Mesendoderm (in vitro differentiated cells): ENCODE data around the gene CP.
A peak's percentile ranks its signal among the peaks of the same experiment; 100 is the strongest.

Experiments used
- DNase-seq: peaks from one replicate; pipeline ENCODE4 v3.0.0; 2013
- H2AK5ac ChIP-seq: 2 replicates; pipeline ENCODE4 v1.6.1; 2013; ENCODE audit warnings: low read length, inconsistent platforms
- H2BK120ac ChIP-seq: 2 replicates; pipeline ENCODE4 v1.6.1; 2013; ENCODE audit warnings: low read depth, mild to moderate bottlenecking, low read length, moderate library complexity, mixed read lengths
- H2BK15ac ChIP-seq: replicated peaks from 2 replicates; pipeline ENCODE4 v1.6.1; 2013; ENCODE audit warnings: low read depth, mild to moderate bottlenecking, moderate library complexity
- H2BK5ac ChIP-seq: 2 replicates; pipeline ENCODE4 v1.6.1; 2013; ENCODE audit warnings: low read length, inconsistent platforms
- H3K18ac ChIP-seq: 2 replicates; pipeline ENCODE4 v1.6.1; 2013; ENCODE audit warnings: mild to moderate bottlenecking, low read length, mixed read lengths
- H3K23ac ChIP-seq: one replicate; pipeline ENCODE4 v1.6.1; 2013; ENCODE audit warnings: low read length
- H3K27ac ChIP-seq: 2 replicates; pipeline ENCODE4 v1.5.1; 2013; ENCODE audit warnings: low read depth, mild to moderate bottlenecking, inconsistent platforms, low read length, moderate library complexity
- H3K27me3 ChIP-seq: 2 replicates; pipeline ENCODE4 v1.6.1; 2013; ENCODE audit warnings: low read length, control low read depth, mild to moderate bottlenecking, inconsistent platforms; ENCODE audit not compliant: insufficient read depth, poor library complexity
- H3K36me3 ChIP-seq: 2 replicates; pipeline ENCODE4 v1.6.1; 2013; ENCODE audit warnings: low read length, inconsistent platforms; ENCODE audit not compliant: control insufficient read depth, insufficient read depth
- H3K4ac ChIP-seq: one replicate; pipeline ENCODE4 v1.6.1; 2013; ENCODE audit warnings: low read depth, mild to moderate bottlenecking, low read length, moderate library complexity
- H3K4me1 ChIP-seq: 2 replicates; pipeline ENCODE4 v1.6.1; 2013; ENCODE audit warnings: low read depth, low read length, inconsistent platforms; ENCODE audit not compliant: control insufficient read depth
- H3K4me2 ChIP-seq: 2 replicates; pipeline ENCODE4 v1.6.1; 2013; ENCODE audit warnings: low read length
- H3K4me3 ChIP-seq: 2 replicates; pipeline ENCODE4 v1.5.1; 2013; ENCODE audit warnings: mild to moderate bottlenecking, low read length
- H3K56ac ChIP-seq: one replicate; pipeline ENCODE4 v1.6.1; 2013; ENCODE audit warnings: low read length
- H3K79me1 ChIP-seq: 2 replicates; pipeline ENCODE4 v1.6.1; 2013; ENCODE audit warnings: low read length, inconsistent platforms
- H3K79me2 ChIP-seq: 2 replicates; pipeline ENCODE4 v1.6.1; 2013; ENCODE audit warnings: mild to moderate bottlenecking, low read length; ENCODE audit not compliant: control insufficient read depth, insufficient read depth
- H3K9ac ChIP-seq: 2 replicates; pipeline ENCODE4 v1.6.1; 2013; ENCODE audit warnings: low read length, inconsistent platforms
- H4K5ac ChIP-seq: one replicate; pipeline ENCODE4 v1.6.1; 2013; ENCODE audit warnings: low read length
- H4K8ac ChIP-seq: one replicate; pipeline ENCODE4 v1.6.1; 2013; ENCODE audit warnings: low read depth, mild to moderate bottlenecking, control low read depth, low read length, moderate library complexity
- WGBS: extraction: QIAGEN DNeasy Blood & Tissue Kit; methylation state at CpG from one replicate; pipeline ENCODE4 v1.1.7; 2013; ENCODE audit warnings: low lambda C conversion rate, missing lambda C conversion rate; ENCODE audit not compliant: insufficient coverage; ENCODE audit errors: extremely low coverage; 5-methylcytosine and 5-hydroxymethylcytosine counted together

CP gene

GRCh38 chr3:149163066-149163465 lies 58.6 kb downstream of the CP start:
- no peak overlapping the region for H3K4ac ChIP-seq
- no peak overlapping the region for H4K5ac ChIP-seq
- H3K9ac ChIP-seq = no peak overlapping the region
- no peak overlapping the region for H3K4me3 ChIP-seq
- H2AK5ac ChIP-seq = no peak overlapping the region
- no peaks in the 10 kb centered on the region for H3K79me2 ChIP-seq
- H3K4me1 ChIP-seq = no peaks in the 10 kb centered on the region
- no peak overlapping the region for H2BK15ac ChIP-seq
- no peak overlapping the region for H3K18ac ChIP-seq
- no peak overlapping the region for H3K4me2 ChIP-seq
- H3K27ac ChIP-seq = no peak overlapping the region
- H3K23ac ChIP-seq = no peak overlapping the region
- H3K56ac ChIP-seq = no peak overlapping the region
- H3K79me1 ChIP-seq = no peaks in the 10 kb centered on the region
- no peaks in the 10 kb centered on the region for H3K27me3 ChIP-seq
- H3K36me3 ChIP-seq = peaks cover 1% of the 10 kb centered on the region
- no peak overlapping the region for H4K8ac ChIP-seq
- H2BK5ac ChIP-seq = no peak overlapping the region
- WGBS = no CpG with 5 or more reads among the region's 1 CpG
- no peak overlapping the region for H2BK120ac ChIP-seq
- no peak for DNase-seq

- Histone ChIP-seq H3K4me3 (no peak overlapping the region), H3K18ac (no peak overlapping the region), H3K4me1 (no peaks in the 10 kb centered on the region), H3K4ac (no peak overlapping the region), H3K9ac (no peak overlapping the region), H2BK120ac (no peak overlapping the region), H3K56ac (no peak overlapping the region), H3K23ac (no peak overlapping the region), H4K8ac (no peak overlapping the region), H3K79me2 (no peaks in the 10 kb centered on the region), H4K5ac (no peak overlapping the region), H3K27me3 (no peaks in the 10 kb centered on the region), H3K79me1 (no peaks in the 10 kb centered on the region), H2BK15ac (no peak overlapping the region), H2AK5ac (no peak overlapping the region), H3K4me2 (no peak overlapping the region), H2BK5ac (no peak overlapping the region), H3K27ac (no peak overlapping the region), H3K36me3 (peaks cover 1% of the 10 kb centered on the region)
- DNase-seq = no peak
- no CpG with 5 or more reads among the region's 2 CpGs for WGBS
Measured at GRCh38 chr3:149162007-149162406, 59.6 kb downstream of the CP start.

- no peak overlapping the region for H2BK5ac ChIP-seq
- no peak overlapping the region for H3K4ac ChIP-seq
- H3K27me3 ChIP-seq = no peaks in the 10 kb centered on the region
- H3K79me1 ChIP-seq = no peaks in the 10 kb centered on the region
- DNase-seq = no peak
- H3K4me3 ChIP-seq = no peak overlapping the region
- H4K5ac ChIP-seq = no peak overlapping the region
- no peak overlapping the region for H4K8ac ChIP-seq
- no peaks in the 10 kb centered on the region for H3K79me2 ChIP-seq
- H3K18ac ChIP-seq = no peak overlapping the region
- no peak overlapping the region for H2BK15ac ChIP-seq
- H3K4me1 ChIP-seq = no peaks in the 10 kb centered on the region
- no peak overlapping the region for H3K56ac ChIP-seq
- no peak overlapping the region for H3K4me2 ChIP-seq
- H2BK120ac ChIP-seq = no peak overlapping the region
- WGBS = no CpG with 5 or more reads among the region's 4 CpGs
- H3K36me3 ChIP-seq = peaks cover 1% of the 10 kb centered on the region
- no peak overlapping the region for H3K27ac ChIP-seq
- H3K9ac ChIP-seq = no peak overlapping the region
- H2AK5ac ChIP-seq = no peak overlapping the region
- no peak overlapping the region for H3K23ac ChIP-seq
Measured at GRCh38 chr3:149160754-149161300, 60.8 kb downstream of the CP start.

GRCh38 chr3:149153402-149153801 lies 68.2 kb downstream of the CP start:
- no peak overlapping the region for H2AK5ac ChIP-seq
- H3K18ac ChIP-seq = no peak overlapping the region
- H3K4me1 ChIP-seq = peaks cover 3% of the 10 kb centered on the region
- H3K4me2 ChIP-seq = no peak overlapping the region
- DNase-seq = no peak
- no peak overlapping the region for H3K4ac ChIP-seq
- no peak overlapping the region for H3K9ac ChIP-seq
- H2BK15ac ChIP-seq = no peak overlapping the region
- H3K23ac ChIP-seq = no peak overlapping the region
- H3K79me1 ChIP-seq = no peaks in the 10 kb centered on the region
- no peak overlapping the region for H3K27ac ChIP-seq
- H3K56ac ChIP-seq = no peak overlapping the region
- H4K5ac ChIP-seq = no peak overlapping the region
- no peaks in the 10 kb centered on the region for H3K36me3 ChIP-seq
- H3K27me3 ChIP-seq = no peaks in the 10 kb centered on the region
- no peak overlapping the region for H2BK120ac ChIP-seq
- H3K4me3 ChIP-seq = no peak overlapping the region
- H2BK5ac ChIP-seq = no peak overlapping the region
- H3K79me2 ChIP-seq = no peaks in the 10 kb centered on the region
- H4K8ac ChIP-seq = no peak overlapping the region

DNA sequence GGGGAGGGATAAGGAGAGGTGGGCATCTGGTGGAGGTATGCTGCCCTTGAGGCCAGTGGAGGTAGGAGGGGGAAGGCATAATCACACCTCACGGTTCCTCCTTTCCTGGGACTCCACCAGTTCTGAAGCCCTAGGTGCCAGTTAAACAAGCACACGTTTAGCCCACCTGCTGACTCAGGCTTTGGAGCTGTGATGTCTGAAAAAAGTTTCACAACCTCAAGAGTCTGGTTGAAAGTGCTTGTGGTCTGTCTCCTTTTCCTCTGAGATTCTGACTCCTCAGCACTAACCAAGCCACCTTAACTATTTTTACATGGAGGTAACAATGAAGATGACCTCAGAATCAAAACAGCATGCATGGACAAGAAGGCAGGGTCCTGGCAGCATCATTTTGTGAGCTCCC lies 69.2 kb downstream of the CP start:
- Histone ChIP-seq H3K18ac (no peak overlapping the region), H3K79me2 (no peaks in the 10 kb centered on the region), H3K4me2 (no peak overlapping the region), H2BK15ac (no peak overlapping the region), H3K36me3 (no peaks in the 10 kb centered on the region), H3K4me3 (no peak overlapping the region), H2BK120ac (no peak overlapping the region), H3K4me1 (peaks cover 3% of the 10 kb centered on the region), H3K27ac (peak overlapping the region; percentile 30), H2BK5ac (no peak overlapping the region), H4K5ac (no peak overlapping the region), H3K23ac (no peak overlapping the region), H2AK5ac (no peak overlapping the region), H3K79me1 (no peaks in the 10 kb centered on the region), H3K4ac (no peak overlapping the region), H4K8ac (no peak overlapping the region), H3K27me3 (no peaks in the 10 kb centered on the region), H3K56ac (peak overlapping the region; percentile 46), H3K9ac (no peak overlapping the region)
- WGBS = no CpG with 5 or more reads among the region's 2 CpGs
- DNase-seq = peak; percentile 62

DNA sequence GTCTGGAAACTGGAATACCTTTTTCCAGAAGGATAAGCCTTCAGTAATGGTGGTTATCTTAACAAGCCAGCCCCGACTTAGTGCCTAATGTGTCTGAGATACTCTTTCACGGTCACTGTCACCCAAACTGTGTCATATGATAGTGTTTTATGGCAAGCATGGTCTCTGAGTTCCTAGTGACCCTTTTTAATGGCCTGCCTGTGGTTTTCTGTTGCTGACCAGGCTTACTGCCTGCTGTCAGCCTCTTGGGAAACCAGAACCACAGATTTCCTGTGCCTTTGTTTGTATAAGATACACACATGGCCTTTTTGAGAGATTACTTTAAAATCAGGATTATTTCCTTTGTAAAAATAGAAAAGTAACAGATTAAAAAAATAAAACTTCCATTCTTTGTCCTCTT lies 69.8 kb downstream of the CP start:
- no peaks in the 10 kb centered on the region for H3K36me3 ChIP-seq
- no CpG with 5 or more reads among the region's 2 CpGs for WGBS

More for the DNA sequence above, 69.8 kb downstream of the CP start:
- Histone ChIP-seq H3K4ac (no peak overlapping the region), H3K79me1 (no peaks in the 10 kb centered on the region), H3K79me2 (no peaks in the 10 kb centered on the region), H3K27me3 (no peaks in the 10 kb centered on the region), H3K4me3 (no peak overlapping the region), H2AK5ac (no peak overlapping the region), H3K23ac (no peak overlapping the region), H3K56ac (no peak overlapping the region), H3K27ac (no peak overlapping the region), H4K8ac (no peak overlapping the region), H2BK120ac (no peak overlapping the region), H3K18ac (peak overlapping the region; percentile 76), H2BK15ac (no peak overlapping the region), H3K4me1 (peaks cover 3% of the 10 kb centered on the region), H2BK5ac (no peak overlapping the region), H4K5ac (no peak overlapping the region), H3K4me2 (no peak overlapping the region), H3K9ac (no peak overlapping the region)
- DNase-seq = peak; percentile 59
